Adrenal gland (tissue), 12 donors: ENCODE data around the gene GPRC5D. TPM values are rescaled to one million over a fixed set of nuclear protein-coding genes. Genes with fewer than 3 reads are reported as not detected.

Experiments
- DNase-seq, 7 donors: peaks; one replicate each; pipeline ENCODE4 v3.0.0-alpha.2; 2019 to 2020
- H3K27ac ChIP-seq, 5 donors: fragments of 200-600 bp; sonication (generic) in 4 of 5; 1 replicate in 3 of 5; 2 replicates in 2 of 5; pipeline versions ENCODE4 v1.5.1 to v1.8.0; 2016 to 2020; ENCODE audit warnings: mild to moderate bottlenecking in 1 of 5
- H3K27me3 ChIP-seq: fragments of 200-600 bp; 2 replicates; pipeline ENCODE4 v1.8.0; 2021
- H3K36me3 ChIP-seq, 2 donors: fragments of 200-600 bp; replicated peaks in 1 of 2; 1 replicate in 1 of 2; 2 replicates in 1 of 2; pipeline versions ENCODE4 v1.5.1 to v1.8.0; 2018 to 2022
- H3K4me1 ChIP-seq, 2 donors: fragments of 200-600 bp; replicated peaks in 1 of 2; 1 replicate in 1 of 2; 2 replicates in 1 of 2; pipeline versions ENCODE4 v1.5.1 to v1.8.0; 2018 to 2021
- H3K4me3 ChIP-seq, 4 donors: fragments of 200-600 bp; sonication (generic) in 3 of 4; one replicate each; pipeline ENCODE4 v1.5.1; 2016 to 2018
- H3K9me3 ChIP-seq, 3 donors: fragments of 200-600 bp; sonication (generic) in 1 of 3; replicated peaks in 1 of 3; 1 replicate in 2 of 3; 2 replicates in 1 of 3; pipeline versions ENCODE4 v1.5.1 to v1.8.0; 2016 to 2021
- CTCF ChIP-seq, 6 experiments: fragments of 450-650 bp in 4 of 6; fragments of 200-600 bp in 2 of 6; sonication (generic) in 1 of 6; IDR thresholded peaks; 1 replicate in 5 of 6; 2 replicates in 1 of 6; pipeline versions ENCODE4 v1.5.1 to v1.8.0; 2016 to 2021; ENCODE audit warnings: antibody characterized with exemption in 6 of 6, mild to moderate bottlenecking in 2 of 6, moderate library complexity in 1 of 6
- POLR2A ChIP-seq, 2 donors: fragments of 450-650 bp; IDR thresholded peaks; one replicate each; pipeline ENCODE4 v1.6.1; 2017; ENCODE audit warnings: antibody characterized with exemption in 2 of 2, mild to moderate bottlenecking in 2 of 2, moderate library complexity in 1 of 2
- WGBS, 4 donors: extraction: QIAGEN DNeasy Blood & Tissue Kit in 2 of 4; methylation state at CpG; one replicate each; pipeline versions ENCODE4 v1.1.5 to v1.1.7; 2013 to 2017; 5-methylcytosine and 5-hydroxymethylcytosine counted together
- intact Hi-C, 2 donors: fragments of 100-400 bp; cut with DNase I; formaldehyde crosslinking; loops; one replicate each; pipeline versions ENCODE4 v1.14.1 to v1.15.0; 2022 to 2023
- polyA plus RNA-seq, 3 donors: library from polyadenylated mRNA; stranded (reverse); fragments of 200-250 nt in 2 of 3; fragments of 350-450 nt in 1 of 3; fragmentation: Illumina TruSeq in 1 of 3; extraction: RNeasy Lipid Tissue Mini Kit (QIAGEN cat#74804) in 1 of 3; gene quantifications; one replicate each; pipeline ENCODE4 v1.2.3, GENCODE V29; 2013 to 2014
- total RNA-seq, 9 donors: library from RNA; depleted of rRNA in 4 of 9; stranded (reverse); fragments of >200 nt in 4 of 9; fragments of 120-200 nt in 1 of 9; fragmentation: NEBNext Ultra II Directional in 1 of 9; extraction: Animal tissue kit (Norgen Biotek cat#: 25700) in 1 of 9; gene quantifications; one replicate each; pipeline versions ENCODE4 v1.1.0 to v1.2.4, GENCODE V29; 2013 to 2023
- donor health status: healthy with polysubstance abuse.
- donor health status: Bipolar disorder and iron deficiency.
- donor health status: DM: yes; HTN: yes; CAD: no.
- donor health status: DM: no; HTN: no; CAD: no.
- donor health status: DM: no; HTN: no; CAD: no.
- donor health status: DM: yes; HTN: yes; CAD: no.

Gene GPRC5D
- total and polyA plus RNA-seq, 12 donors: 0.17 to 0.40 TPM; not detected in 10

GRCh38 chr12:12945591-12945990, 6.4 kb downstream of the GPRC5D start:
- no peaks in the 10 kb centered on the region for H3K36me3 ChIP-seq
- no peaks in the 10 kb centered on the region for H3K4me1 ChIP-seq
- no peak for DNase-seq
- no peak for TF ChIP-seq CTCF (IDR thresholded peaks at IDR 0.05)
- no peak for TF ChIP-seq POLR2A (IDR thresholded peaks at IDR 0.05)
- intact Hi-C loops: no loop called here
- no peak overlapping the region for H3K27ac ChIP-seq
- no peaks in the 10 kb centered on the region for H3K9me3 ChIP-seq
- no peaks in the 10 kb centered on the region for H3K27me3 ChIP-seq
- H3K4me3 ChIP-seq: no peak overlapping the region

GRCh38 chr12:12943586-12944260, 8.2 kb downstream of the GPRC5D start:
- no peak for DNase-seq
- no peaks in the 10 kb centered on the region for H3K27me3 ChIP-seq
- no peak for TF ChIP-seq CTCF (IDR thresholded peaks at IDR 0.05)
- TF ChIP-seq POLR2A (IDR thresholded peaks at IDR 0.05): no peak
- intact Hi-C loops: no loop called here
- H3K4me3 ChIP-seq: no peak overlapping the region
- WGBS, 4 donors: 78 to 92% (median 89%) methylated on average over 8 of the region's 8 CpGs
- no peaks in the 10 kb centered on the region for H3K9me3 ChIP-seq
- peak overlapping the region in 1 of 5 donors; percentile 17 for H3K27ac ChIP-seq
- H3K4me1 ChIP-seq: no peaks in the 10 kb centered on the region
- H3K36me3 ChIP-seq: no peaks in the 10 kb centered on the region

GRCh38 chr12:12941450-12942350, 10.3 kb downstream of the GPRC5D start:
- TF ChIP-seq POLR2A (IDR thresholded peaks at IDR 0.05) (no peak), CTCF (IDR thresholded peaks at IDR 0.05) (no peak)
- H3K27ac ChIP-seq: no peak overlapping the region
- H3K4me1 ChIP-seq: no peaks in the 10 kb centered on the region
- 92 to 94% (median 93%) methylated on average over 9 to 10 of the region's 10 CpGs for WGBS, 4 donors
- H3K4me3 ChIP-seq: no peak overlapping the region
- no peaks in the 10 kb centered on the region for H3K9me3 ChIP-seq
- no peaks in the 10 kb centered on the region for H3K36me3 ChIP-seq
- peak in 1 of 7 donors; percentile 9 for DNase-seq
- H3K27me3 ChIP-seq: no peaks in the 10 kb centered on the region
- intact Hi-C loops: no loop called here

- WGBS, 4 donors: 80 to 92% (median 83%) methylated on average over 1 of the region's 1 CpG
- no peaks in the 10 kb centered on the region for H3K4me1 ChIP-seq
- intact Hi-C loops: no loop called here
- no peaks in the 10 kb centered on the region for H3K9me3 ChIP-seq
- H3K27ac ChIP-seq: no peak overlapping the region
- no peaks in the 10 kb centered on the region for H3K36me3 ChIP-seq
- no peak for DNase-seq
- TF ChIP-seq CTCF (IDR thresholded peaks at IDR 0.05) (no peak), POLR2A (IDR thresholded peaks at IDR 0.05) (no peak)
- no peaks in the 10 kb centered on the region for H3K27me3 ChIP-seq
- no peak overlapping the region for H3K4me3 ChIP-seq
Observed at GRCh38 chr12:12939888-12940287, 12.1 kb downstream of the GPRC5D start.
